ENCODE measurements around the gene HTT. TPM values are rescaled to one million over a fixed set of nuclear protein-coding genes. Genes with fewer than 3 reads are reported as not detected.

HTT gene
- polyA plus RNA-seq, result 10 to 100 TPM; 10.2 to 19.0 (median 12.2) TPM

GRCh38 chr4:3074078-3074845, at the start of gene HTT, which contains the start of gene HTT-AS:
HTT (plus strand) TSS chr4:3074681; CDS start chr4:3074826, 145 bp downstream.
HTT-AS (minus strand) TSS chr4:3074538.
- H3K27ac ChIP-seq (ENCODE audit: low read depth, low read length), result no peak within 1 kb of the TSS
- WGBS, 3 donors, result 0 to 2% (median 1%) methylated on average over 50 to 81 of the region's 81 CpGs

GRCh38 chr4:3025881-3026280, 48.6 kb upstream of the HTT start:
- WGBS, 3 donors, result 92 to 95% (median 93%) methylated on average over 21 of the region's 21 CpGs
- no peak overlapping the region for H3K27ac ChIP-seq (ENCODE audit: low read depth, low read length)

- 93 to 96% (median 94%) methylated on average over 9 of the region's 9 CpGs for WGBS, 3 donors
- no peak overlapping the region for H3K27ac ChIP-seq (ENCODE audit: low read depth, low read length)
Observed at GRCh38 chr4:3026540-3026939, 47.9 kb upstream of the HTT start.

- WGBS, 3 donors, result 90 to 96% (median 95%) methylated on average over 9 of the region's 9 CpGs
- no peak overlapping the region for H3K27ac ChIP-seq (ENCODE audit: low read depth, low read length)
Observed at GRCh38 chr4:3029464-3029863, 45.0 kb upstream of the HTT start.

- 71 to 87% (median 79%) methylated on average over 18 of the region's 18 CpGs for WGBS, 3 donors
- no peak overlapping the region for H3K27ac ChIP-seq (ENCODE audit: low read depth, low read length)
Observed at GRCh38 chr4:3030566-3031356, 43.7 kb upstream of the HTT start.

- WGBS, 3 donors, result 60 to 63% (median 61%) methylated on average over 11 to 12 of the region's 12 CpGs
Observed at GRCh38 chr4:3031357-3032082, 43.0 kb upstream of the HTT start.

GRCh38 chr4:3034231-3034630, 40.2 kb upstream of the HTT start:
- WGBS, 3 donors, result 90 to 93% (median 90%) methylated on average over 8 of the region's 8 CpGs

More at GRCh38 chr4:3031357-3032082, 43.0 kb upstream of the HTT start:
- no peak overlapping the region for H3K27ac ChIP-seq (ENCODE audit: low read depth, low read length)

GRCh38 chr4:3035249-3035648, 39.2 kb upstream of the HTT start:
- 89 to 94% (median 93%) methylated on average over 8 of the region's 8 CpGs for WGBS, 3 donors
- no peak overlapping the region for H3K27ac ChIP-seq (ENCODE audit: low read depth, low read length)

More at GRCh38 chr4:3034231-3034630, 40.2 kb upstream of the HTT start:
- H3K27ac ChIP-seq (ENCODE audit: low read depth, low read length), result no peak overlapping the region

- 79 to 94% (median 89%) methylated on average over 6 of the region's 6 CpGs for WGBS, 3 donors
- no peak overlapping the region for H3K27ac ChIP-seq (ENCODE audit: low read depth, low read length)
Observed at GRCh38 chr4:3035674-3036073, 38.8 kb upstream of the HTT start.

GRCh38 chr4:3036131-3036952, 38.1 kb upstream of the HTT start:
- H3K27ac ChIP-seq (ENCODE audit: low read depth, low read length), result no peak overlapping the region
- 84 to 93% (median 85%) methylated on average over 20 to 21 of the region's 21 CpGs for WGBS, 3 donors

- H3K27ac ChIP-seq (ENCODE audit: low read depth, low read length), result no peak overlapping the region
- WGBS, 3 donors, result 13 to 75% (median 22%) methylated on average over 6 of the region's 6 CpGs
Observed at GRCh38 chr4:3037957-3038461, 36.5 kb upstream of the HTT start.

GRCh38 chr4:3039706-3040366, 34.6 kb upstream of the HTT start:
- 81 to 91% (median 89%) methylated on average over 8 of the region's 8 CpGs for WGBS, 3 donors
- no peak overlapping the region for H3K27ac ChIP-seq (ENCODE audit: low read depth, low read length)

GRCh38 chr4:3040452-3041191, 33.9 kb upstream of the HTT start:
- 78 to 91% (median 79%) methylated on average over 28 of the region's 28 CpGs for WGBS, 3 donors

GRCh38 chr4:3041192-3042142, 33.0 kb upstream of the HTT start:
- 11 to 41% (median 27%) methylated on average over 57 of the region's 57 CpGs for WGBS, 3 donors
- H3K27ac ChIP-seq (ENCODE audit: low read depth, low read length), result no peak overlapping the region

More at GRCh38 chr4:3040452-3041191, 33.9 kb upstream of the HTT start:
- no peak overlapping the region for H3K27ac ChIP-seq (ENCODE audit: low read depth, low read length)

GRCh38 chr4:3042226-3042625, 32.3 kb upstream of the HTT start:
- WGBS, 3 donors, result 52 to 69% (median 57%) methylated on average over 10 of the region's 10 CpGs
- no peak overlapping the region for H3K27ac ChIP-seq (ENCODE audit: low read depth, low read length)
